Right lobe of liver (tissue), 6 donors: Measurements from ENCODE around the gene GDNF. TPM values are rescaled to one million over a fixed set of nuclear protein-coding genes. Genes with fewer than 3 reads are reported as not detected.

Experiments used
- ATAC-seq, 4 donors: fragments of 200-7000 bp; cut with Tn5 transposase; one replicate each; pipeline ENCODE4 v1.9.1; 2020; ENCODE audit warnings: mild to moderate bottlenecking in 4 of 4, moderate library complexity in 4 of 4
- DNase-seq, 3 donors: peaks; one replicate each; pipeline ENCODE4 v3.0.0-alpha.2; 2020
- H3K27ac ChIP-seq, 3 donors: fragments of 200-600 bp; one replicate each; pipeline ENCODE4 v1.8.0; 2022
- H3K27me3 ChIP-seq, 2 donors: fragments of 200-600 bp; one replicate each; pipeline ENCODE4 v1.8.0; 2022
- H3K36me3 ChIP-seq, 4 donors: fragments of 200-600 bp; sonication (generic) in 1 of 4; one replicate each; pipeline versions ENCODE4 v1.5.1 to v1.8.0; 2017 to 2022; ENCODE audit warnings: control low read depth in 1 of 4
- H3K4me1 ChIP-seq, 4 donors: fragments of 200-600 bp; sonication (generic) in 1 of 4; one replicate each; pipeline versions ENCODE4 v1.5.1 to v1.8.0; 2017 to 2022; ENCODE audit warnings: control low read depth in 1 of 4
- H3K4me3 ChIP-seq, 3 donors: fragments of 200-600 bp; one replicate each; pipeline ENCODE4 v1.8.0; 2022
- H3K9me3 ChIP-seq, 4 donors: fragments of 200-600 bp; sonication (generic) in 1 of 4; one replicate each; pipeline versions ENCODE4 v1.5.1 to v1.8.0; 2017 to 2022; ENCODE audit warnings: control low read depth in 1 of 4
- CTCF ChIP-seq, 4 donors: fragments of 200-600 bp in 3 of 4; fragments of 450-650 bp in 1 of 4; IDR thresholded peaks; one replicate each; pipeline versions ENCODE4 v1.5.1 to v1.8.0; 2016 to 2022; ENCODE audit warnings: antibody characterized with exemption in 4 of 4, mild to moderate bottlenecking in 2 of 4
- POLR2A ChIP-seq: fragments of 450-650 bp; IDR thresholded peaks from one replicate; pipeline ENCODE4 v1.6.1; 2017; ENCODE audit warnings: antibody characterized with exemption, mild to moderate bottlenecking
- WGBS: methylation state at CpG from one replicate; pipeline ENCODE4 v1.1.6; 2018; ENCODE audit warnings: low coverage, low lambda C conversion rate; ENCODE audit not compliant: insufficient coverage; ENCODE audit errors: missing lambda C conversion rate; 5-methylcytosine and 5-hydroxymethylcytosine counted together
- intact Hi-C, 2 donors: fragments of 100-400 bp; cut with DNase I; formaldehyde crosslinking; loops; one replicate each; pipeline versions ENCODE4 v1.11.2 to v1.14.1; 2022
- total RNA-seq, 6 experiments: library from RNA; depleted of rRNA in 2 of 6; stranded (reverse); fragments of >200 nt in 2 of 6; fragmentation: NEBNext Ultra II Directional in 3 of 6; extraction: Animal tissue kit (Norgen Biotek cat#: 25700) in 3 of 6; gene quantifications; one replicate each; pipeline versions ENCODE4 v1.1.0 to v1.2.4, GENCODE V29; 2016 to 2023
- donor health status: DM: no; HTN: yes; CAD: no.
- donor health status: DM: no; HTN: no; CAD: no.
- donor health status: DM: no; HTN: no; CAD: no.
- donor health status: DM: no; HTN: yes; CAD: no.
- donor health status: DM: no; HTN: yes; CAD: no.

Gene GDNF
- total RNA-seq, 6 experiments from 2014 or later, result 0.15 to 0.47 (median 0.26) TPM

- no peaks in the 10 kb centered on the region for H3K36me3 ChIP-seq
- no peak overlapping the region for H3K27ac ChIP-seq
- no peak for TF ChIP-seq POLR2A
- TF ChIP-seq CTCF (IDR thresholded peaks at IDR 0.05), result no peak
- intact Hi-C loops, result no loop called here
- no peaks in the 10 kb centered on the region for H3K27me3 ChIP-seq
- no peaks in the 10 kb centered on the region for H3K9me3 ChIP-seq
- DNase-seq (no peak), ATAC-seq (no peak)
- WGBS, result 58% methylated on average over 5 of the region's 5 CpGs
- H3K4me3 ChIP-seq, result no peak overlapping the region
- H3K4me1 ChIP-seq, result no peaks in the 10 kb centered on the region
These were observed 30.9 kb downstream of the GDNF start for GRCh38 chr5:37808945-37809344.

- no peaks in the 10 kb centered on the region for H3K9me3 ChIP-seq
- no peaks in the 10 kb centered on the region for H3K4me1 ChIP-seq
- H3K4me3 ChIP-seq, result no peak overlapping the region
- intact Hi-C loops, result no loop called here
- ATAC-seq (no peak), DNase-seq (no peak)
- H3K27me3 ChIP-seq, result no peaks in the 10 kb centered on the region
- no peak overlapping the region for H3K27ac ChIP-seq
- no peak for TF ChIP-seq CTCF (IDR thresholded peaks at IDR 0.05)
- TF ChIP-seq POLR2A, result no peak
- 90% methylated on average over 4 of the region's 7 CpGs for WGBS
- no peaks in the 10 kb centered on the region for H3K36me3 ChIP-seq
These were observed 32.1 kb downstream of the GDNF start for GRCh38 chr5:37807621-37808301.

GRCh38 chr5:37807015-37807414 lies 32.8 kb downstream of the GDNF start:
- intact Hi-C loops, result no loop called here
- H3K9me3 ChIP-seq, result no peaks in the 10 kb centered on the region
- H3K4me3 ChIP-seq, result no peak overlapping the region
- TF ChIP-seq CTCF (IDR thresholded peaks at IDR 0.05) (no peak), POLR2A (no peak)
- H3K4me1 ChIP-seq, result no peaks in the 10 kb centered on the region
- DNase-seq (no peak), ATAC-seq (no peak)
- 67% methylated on average over 1 of the region's 2 CpGs for WGBS
- H3K27me3 ChIP-seq, result no peaks in the 10 kb centered on the region
- H3K36me3 ChIP-seq, result no peaks in the 10 kb centered on the region
- H3K27ac ChIP-seq, result no peak overlapping the region

GRCh38 chr5:37806476-37806875 lies 33.4 kb downstream of the GDNF start:
- H3K27me3 ChIP-seq, result no peaks in the 10 kb centered on the region
- H3K36me3 ChIP-seq, result no peaks in the 10 kb centered on the region
- no peak overlapping the region for H3K27ac ChIP-seq
- intact Hi-C loops, result no loop called here
- WGBS, result 63% methylated on average over 6 of the region's 8 CpGs
- H3K4me1 ChIP-seq, result no peaks in the 10 kb centered on the region
- TF ChIP-seq POLR2A (no peak), CTCF (IDR thresholded peaks at IDR 0.05) (no peak)
- H3K4me3 ChIP-seq, result no peak overlapping the region
- ATAC-seq (no peak), DNase-seq (no peak)
- H3K9me3 ChIP-seq, result no peaks in the 10 kb centered on the region
